SKM-1 treated with dmso at 0.1 percent for 144 hours (cell line): ENCODE data around the gene KRT78.

Experiments
- DNase-seq: peaks from one replicate; lab custom pipeline; 2025; ENCODE audit not compliant: unreplicated experiment; lab: John Stamatoyannopoulos, UW

Gene KRT78

GRCh38 chr12:52839436-52840105, 9.2 kb downstream of the KRT78 start:
- no peak for DNase-seq

GRCh38 chr12:52838609-52839435, 10.0 kb downstream of the KRT78 start:
- no peak for DNase-seq

- no peak for DNase-seq
Measured at GRCh38 chr12:52837781-52838608, 10.8 kb downstream of the KRT78 start.

- DNase-seq, result no peak
Measured at GRCh38 chr12:52837413-52837741, 11.4 kb downstream of the KRT78 start.

- no peak for DNase-seq
Measured at GRCh38 chr12:52836491-52837412, 12.0 kb downstream of the KRT78 start.

- DNase-seq, result no peak
Measured at GRCh38 chr12:52836042-52836466, 12.7 kb downstream of the KRT78 start.

GRCh38 chr12:52835271-52836041, 13.3 kb downstream of the KRT78 start:
- DNase-seq, result no peak

- DNase-seq, result no peak
Measured at GRCh38 chr12:52834727-52835001, 14.1 kb downstream of the KRT78 start.

- no peak for DNase-seq
Measured at GRCh38 chr12:52833922-52834726, 14.7 kb downstream of the KRT78 start, which contains the start of gene KRT79. TSS of gene KRT79 (minus strand) at chr12:52834311. CDS start at chr12:52834260, 51 bp downstream.

- no peak for DNase-seq
Measured at GRCh38 chr12:52832985-52833905, 15.5 kb downstream of the KRT78 start.

GRCh38 chr12:52832451-52832850, 16.3 kb downstream of the KRT78 start:
- DNase-seq, result no peak

GRCh38 chr12:52831251-52831650, 17.5 kb downstream of the KRT78 start:
- DNase-seq, result no peak

- DNase-seq, result no peak
Measured at GRCh38 chr12:52829986-52830770, 18.6 kb downstream of the KRT78 start.

GRCh38 chr12:52828591-52829021, 20.2 kb downstream of the KRT78 start:
- no peak for DNase-seq

GRCh38 chr12:52828156-52828555, 20.6 kb downstream of the KRT78 start:
- no peak for DNase-seq

GRCh38 chr12:52827499-52828090, 21.2 kb downstream of the KRT78 start:
- no peak for DNase-seq
